ENCODE data around the gene CLDN14.

The CLDN14 gene

GRCh38 chr21:36508948-36509347 lies 29.0 kb upstream of the CLDN14 start:
- TF ChIP-seq CTCF (IDR thresholded peaks at IDR 0.05; ENCODE audit: extremely low read depth, missing control alignments): no peak
- DNase-seq (ENCODE audit: low spot score): no peak

- DNase-seq (ENCODE audit: low spot score): no peak
- TF ChIP-seq CTCF (IDR thresholded peaks at IDR 0.05; ENCODE audit: extremely low read depth, missing control alignments): no peak
Measured at GRCh38 chr21:36507397-36508018, 27.6 kb upstream of the CLDN14 start.

GRCh38 chr21:36506482-36506881 lies 26.6 kb upstream of the CLDN14 start:
- TF ChIP-seq CTCF (IDR thresholded peaks at IDR 0.05; ENCODE audit: extremely low read depth, missing control alignments): no peak
- no peak for DNase-seq (ENCODE audit: low spot score)

- DNase-seq (ENCODE audit: low spot score): peak; percentile 39
- peak; percentile 65 for TF ChIP-seq CTCF (IDR thresholded peaks at IDR 0.05; ENCODE audit: extremely low read depth, missing control alignments)
Measured at GRCh38 chr21:36504067-36505058, 24.4 kb upstream of the CLDN14 start.

GRCh38 chr21:36502365-36502764 lies 22.4 kb upstream of the CLDN14 start:
- TF ChIP-seq CTCF (IDR thresholded peaks at IDR 0.05; ENCODE audit: extremely low read depth, missing control alignments): no peak

GRCh38 chr21:36501589-36501892 lies 21.6 kb upstream of the CLDN14 start:
- no peak for DNase-seq (ENCODE audit: low spot score)
- TF ChIP-seq CTCF (IDR thresholded peaks at IDR 0.05; ENCODE audit: extremely low read depth, missing control alignments): no peak

More at GRCh38 chr21:36502365-36502764, 22.4 kb upstream of the CLDN14 start:
- DNase-seq (ENCODE audit: low spot score): no peak
